Measurements from ENCODE around the gene BRME1. TPM values are rescaled to one million over a fixed set of nuclear protein-coding genes. Genes with fewer than 3 reads are reported as not detected.

BRME1 gene
- total RNA-seq, 2 donors from 2014 or later, result 5.1 to 10.5 TPM

GRCh38 chr19:13847407-13848339, 58.2 kb downstream of the BRME1 start:
- Mint-ChIP-seq H3K36me3 (no peaks in the 10 kb centered on the region), H3K27ac (peak overlapping the region; percentile 98 to 100), H3K9me3 (no peaks in the 10 kb centered on the region)
- ATAC-seq, result peak; percentile 19 to 25
- DNase-seq (ENCODE audit: low spot score in 2 of 2), result peak; percentile 80 to 86

GRCh38 chr19:13846557-13847406, 59.1 kb downstream of the BRME1 start:
- Mint-ChIP-seq H3K9me3 (no peaks in the 10 kb centered on the region), H3K36me3 (peaks cover 0 to 4% of the 10 kb centered on the region in 2 donors), H3K27ac (peak overlapping the region; percentile 98 to 100)
- ATAC-seq, result peak; percentile 75 to 81
- DNase-seq (ENCODE audit: low spot score in 2 of 2), result peak; percentile 91 to 99

GRCh38 chr19:13844130-13844631, 61.7 kb downstream of the BRME1 start:
- ATAC-seq, result no peak
- H3K36me3 Mint-ChIP-seq, result peaks cover 12 to 24% of the 10 kb centered on the region in 2 donors
- no peaks in the 10 kb centered on the region for H3K9me3 Mint-ChIP-seq
- DNase-seq (ENCODE audit: low spot score in 2 of 2), result no peak
- peak overlapping the region in 1 of 2 donors; percentile 98 for H3K27ac Mint-ChIP-seq

- Mint-ChIP-seq H3K27ac (peak overlapping the region; percentile 98), H3K9me3 (no peaks in the 10 kb centered on the region), H3K36me3 (peaks cover 19 to 28% of the 10 kb centered on the region in 2 donors)
- no peak for ATAC-seq
- DNase-seq (ENCODE audit: low spot score in 2 of 2), result no peak
Measured at GRCh38 chr19:13843104-13843921, 62.6 kb downstream of the BRME1 start.

GRCh38 chr19:13842291-13843103, 63.4 kb downstream of the BRME1 start:
- no peak for ATAC-seq
- H3K36me3 Mint-ChIP-seq, result peaks cover 23 to 28% of the 10 kb centered on the region in 2 donors
- no peaks in the 10 kb centered on the region for H3K9me3 Mint-ChIP-seq
- peak overlapping the region; percentile 98 for H3K27ac Mint-ChIP-seq
- peak; percentile 71 to 74 for DNase-seq (ENCODE audit: low spot score in 2 of 2)

GRCh38 chr19:13841962-13842290, 64.0 kb downstream of the BRME1 start:
- Mint-ChIP-seq H3K9me3 (no peaks in the 10 kb centered on the region), H3K27ac (peak overlapping the region; percentile 97 to 98), H3K36me3 (peaks cover 26 to 28% of the 10 kb centered on the region in 2 donors)
- DNase-seq (ENCODE audit: low spot score in 2 of 2), result no peak
- ATAC-seq, result no peak

GRCh38 chr19:13841086-13841961, 64.6 kb downstream of the BRME1 start:
- Mint-ChIP-seq H3K36me3 (peaks cover 27 to 28% of the 10 kb centered on the region in 2 donors), H3K9me3 (no peaks in the 10 kb centered on the region), H3K27ac (peak overlapping the region; percentile 98)
- ATAC-seq (no peak), DNase-seq (ENCODE audit: low spot score in 2 of 2) (peak in 1 of 2 donors; percentile 74)

GRCh38 chr19:13840305-13841085, 65.4 kb downstream of the BRME1 start:
- DNase-seq (ENCODE audit: low spot score in 2 of 2), result peak in 1 of 2 donors; percentile 79

GRCh38 chr19:13839938-13840304, 66.0 kb downstream of the BRME1 start:
- ATAC-seq (peak in 1 of 2 donors; percentile 41), DNase-seq (ENCODE audit: low spot score in 2 of 2) (no peak)
- H3K27ac Mint-ChIP-seq, result peak overlapping the region; percentile 98
- H3K9me3 Mint-ChIP-seq, result no peaks in the 10 kb centered on the region
- H3K36me3 Mint-ChIP-seq, result peaks cover 27 to 28% of the 10 kb centered on the region in 2 donors

More at GRCh38 chr19:13840305-13841085, 65.4 kb downstream of the BRME1 start:
- ATAC-seq, result peak; percentile 1 to 10
- Mint-ChIP-seq H3K36me3 (peaks cover 27 to 28% of the 10 kb centered on the region in 2 donors), H3K9me3 (no peaks in the 10 kb centered on the region), H3K27ac (peak overlapping the region; percentile 98)

- Mint-ChIP-seq H3K36me3 (peaks cover 27 to 28% of the 10 kb centered on the region in 2 donors), H3K9me3 (no peaks in the 10 kb centered on the region), H3K27ac (peak overlapping the region; percentile 94 to 98)
- ATAC-seq (peak; percentile 63 to 73), DNase-seq (ENCODE audit: low spot score in 2 of 2) (peak; percentile 81 to 91)
Measured at GRCh38 chr19:13839130-13839937, 66.6 kb downstream of the BRME1 start.

GRCh38 chr19:13838435-13839129, 67.3 kb downstream of the BRME1 start:
- no peaks in the 10 kb centered on the region for H3K9me3 Mint-ChIP-seq
- DNase-seq (ENCODE audit: low spot score in 2 of 2), result no peak
- peaks cover 27 to 28% of the 10 kb centered on the region in 2 donors for H3K36me3 Mint-ChIP-seq
- peak overlapping the region; percentile 94 to 98 for H3K27ac Mint-ChIP-seq
- no peak for ATAC-seq

GRCh38 chr19:13835791-13836723, 69.9 kb downstream of the BRME1 start:
- Mint-ChIP-seq H3K27ac (peak overlapping the region; percentile 95 to 98), H3K9me3 (no peaks in the 10 kb centered on the region), H3K36me3 (peaks cover 17 to 25% of the 10 kb centered on the region in 2 donors)
- no peak for DNase-seq (ENCODE audit: low spot score in 2 of 2)
- no peak for ATAC-seq
